Esophagus muscularis mucosa (tissue), 3 donors: ENCODE data around the gene ARHGAP6.

ENCODE experiments used
- POLR2A ChIP-seq: fragments of 450-650 bp; IDR thresholded peaks from one replicate; pipeline ENCODE4 v1.6.1; 2017; ENCODE audit warnings: antibody characterized with exemption, moderate library complexity, mild to moderate bottlenecking, low read depth
- POLR2AphosphoS5 ChIP-seq, 2 donors: sonication (generic); formaldehyde crosslinking; IDR thresholded peaks; one replicate each; pipeline ENCODE4 v1.6.1; 2017; ENCODE audit warnings: antibody characterized with exemption in 2 of 2
- TF ChIP-seq, protein P1 (sequence below), 3 experiments: fragments of 200-600 bp in 2 of 3; fragments of 450-650 bp in 1 of 3; sonication (generic) in 2 of 3; IDR thresholded peaks; one replicate each; pipeline ENCODE4 v1.5.1; 2017 to 2019; ENCODE audit warnings: antibody characterized with exemption in 3 of 3, mild to moderate bottlenecking in 2 of 3, moderate library complexity in 1 of 3

DNA sequence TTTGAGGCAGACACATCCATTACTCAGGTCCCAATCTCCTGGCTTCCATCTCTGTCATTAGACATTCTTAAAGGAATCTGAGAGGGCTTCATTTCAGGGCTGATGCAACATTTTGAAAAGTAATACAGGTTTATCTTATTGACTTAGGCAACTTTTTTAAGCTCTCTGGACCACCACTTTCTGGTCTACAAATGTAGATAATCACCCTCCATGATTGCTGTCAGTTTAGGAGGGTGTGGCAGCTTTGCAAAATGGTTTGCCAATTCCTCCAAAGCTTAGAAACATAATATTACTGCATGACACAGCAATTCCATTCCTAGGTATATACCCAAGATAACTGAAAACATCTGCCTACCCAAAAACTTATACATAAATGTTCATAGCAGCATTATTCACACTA is 77.6 kb downstream of the ARHGAP6 start:
- no peak for TF ChIP-seq POLR2A
- TF ChIP-seq, protein P1, sequence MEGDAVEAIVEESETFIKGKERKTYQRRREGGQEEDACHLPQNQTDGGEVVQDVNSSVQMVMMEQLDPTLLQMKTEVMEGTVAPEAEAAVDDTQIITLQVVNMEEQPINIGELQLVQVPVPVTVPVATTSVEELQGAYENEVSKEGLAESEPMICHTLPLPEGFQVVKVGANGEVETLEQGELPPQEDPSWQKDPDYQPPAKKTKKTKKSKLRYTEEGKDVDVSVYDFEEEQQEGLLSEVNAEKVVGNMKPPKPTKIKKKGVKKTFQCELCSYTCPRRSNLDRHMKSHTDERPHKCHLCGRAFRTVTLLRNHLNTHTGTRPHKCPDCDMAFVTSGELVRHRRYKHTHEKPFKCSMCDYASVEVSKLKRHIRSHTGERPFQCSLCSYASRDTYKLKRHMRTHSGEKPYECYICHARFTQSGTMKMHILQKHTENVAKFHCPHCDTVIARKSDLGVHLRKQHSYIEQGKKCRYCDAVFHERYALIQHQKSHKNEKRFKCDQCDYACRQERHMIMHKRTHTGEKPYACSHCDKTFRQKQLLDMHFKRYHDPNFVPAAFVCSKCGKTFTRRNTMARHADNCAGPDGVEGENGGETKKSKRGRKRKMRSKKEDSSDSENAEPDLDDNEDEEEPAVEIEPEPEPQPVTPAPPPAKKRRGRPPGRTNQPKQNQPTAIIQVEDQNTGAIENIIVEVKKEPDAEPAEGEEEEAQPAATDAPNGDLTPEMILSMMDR (IDR thresholded peaks at IDR 0.05): no peak
- TF ChIP-seq POLR2AphosphoS5 (IDR thresholded peaks at IDR 0.05): no peak
